ENCODE measurements around the gene RFLNA.

RFLNA gene, protein sequence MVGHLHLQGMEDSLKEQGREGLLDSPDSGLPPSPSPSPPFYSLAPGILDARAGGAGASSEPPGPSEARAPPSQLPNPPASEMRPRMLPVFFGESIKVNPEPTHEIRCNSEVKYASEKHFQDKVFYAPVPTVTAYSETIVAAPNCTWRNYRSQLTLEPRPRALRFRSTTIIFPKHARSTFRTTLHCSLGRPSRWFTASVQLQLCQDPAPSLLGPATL

DNA sequence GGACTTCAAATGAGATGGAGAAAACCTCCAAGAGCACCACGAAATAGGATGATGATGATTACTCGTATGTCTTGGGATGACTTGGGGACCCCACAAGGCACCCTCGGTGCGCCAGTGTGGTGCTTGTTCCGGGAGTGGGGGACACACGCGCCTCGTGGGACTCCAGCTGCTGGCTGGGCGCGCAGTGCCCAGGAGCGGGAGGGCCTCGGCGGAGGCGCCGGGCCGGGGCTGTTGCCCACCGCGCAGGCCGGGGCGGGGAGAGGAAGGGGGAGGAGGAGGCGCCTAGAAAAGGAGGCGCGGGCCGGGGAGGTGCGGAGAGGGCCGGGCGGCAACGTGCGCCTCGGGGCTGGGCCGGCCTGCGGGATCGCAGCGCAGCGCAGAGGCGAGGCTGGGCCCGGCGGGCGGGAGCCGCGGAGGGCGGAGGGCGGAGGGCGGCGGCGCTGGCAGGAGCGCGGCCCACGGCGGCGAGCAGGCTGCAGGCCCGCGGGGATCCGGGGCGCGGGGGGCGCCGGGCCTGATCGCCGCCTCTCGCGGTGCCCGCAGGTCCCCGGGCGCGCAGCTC lies at the start of gene RFLNA:
TSS of gene RFLNA (plus strand) at position 314 of the 562 bp plus-strand sequence. CDS start 337 bp downstream, outside the sequence.
- no peak for DNase-seq (ENCODE audit: low read depth)

DNA sequence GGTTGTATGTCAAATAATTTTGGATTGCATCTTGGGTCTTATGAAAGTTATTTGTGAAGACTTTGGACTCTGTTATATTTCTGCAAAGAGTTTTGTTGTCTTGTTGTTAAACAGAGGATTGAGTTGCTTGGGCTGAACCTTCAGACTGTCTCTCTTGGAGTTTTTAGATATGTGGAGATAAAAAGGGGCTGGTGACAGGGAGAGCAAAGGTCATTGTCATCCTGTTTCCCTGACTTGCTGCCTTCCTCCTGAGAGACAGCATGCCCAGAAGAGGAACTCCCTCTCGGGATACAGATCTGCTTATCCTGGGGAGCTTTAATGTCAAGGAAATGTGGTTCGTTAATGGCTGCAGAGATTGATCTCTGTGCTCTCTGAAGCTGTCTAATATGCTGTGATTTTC lies 47.6 kb upstream of the RFLNA start:
- DNase-seq (ENCODE audit: low read depth) = no peak

- DNase-seq (ENCODE audit: low read depth) = no peak
Measured at GRCh38 chr12:124248941-124249825, 45.7 kb upstream of the RFLNA start.

GRCh38 chr12:124251186-124251585 lies 43.7 kb upstream of the RFLNA start:
- no peak for DNase-seq (ENCODE audit: low read depth)

- no peak for DNase-seq (ENCODE audit: low read depth)
Measured at GRCh38 chr12:124252964-124253363, 41.9 kb upstream of the RFLNA start.

DNA sequence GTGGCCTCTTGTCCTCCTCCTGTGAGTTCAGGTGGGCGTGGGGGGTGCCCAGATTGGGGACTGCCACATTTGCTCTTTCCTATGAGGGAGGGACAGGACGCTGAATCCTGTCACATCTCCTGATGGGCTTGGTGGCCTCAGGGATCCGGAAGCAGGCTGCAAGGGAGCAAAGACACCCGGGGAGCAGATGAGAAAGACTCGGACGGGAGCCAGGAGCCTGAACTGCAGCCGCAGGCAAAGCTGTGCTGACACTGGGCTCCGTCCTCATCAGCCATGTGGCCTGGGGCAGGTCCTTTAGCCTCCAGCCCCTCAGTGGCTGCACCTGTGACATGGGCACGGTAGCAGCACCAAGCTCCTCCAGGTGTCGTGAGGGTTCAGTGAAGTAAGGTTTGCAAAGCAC lies 40.8 kb upstream of the RFLNA start:
- no peak for DNase-seq (ENCODE audit: low read depth)

GRCh38 chr12:124259154-124260066 lies 35.5 kb upstream of the RFLNA start:
- no peak for DNase-seq (ENCODE audit: low read depth)

DNA sequence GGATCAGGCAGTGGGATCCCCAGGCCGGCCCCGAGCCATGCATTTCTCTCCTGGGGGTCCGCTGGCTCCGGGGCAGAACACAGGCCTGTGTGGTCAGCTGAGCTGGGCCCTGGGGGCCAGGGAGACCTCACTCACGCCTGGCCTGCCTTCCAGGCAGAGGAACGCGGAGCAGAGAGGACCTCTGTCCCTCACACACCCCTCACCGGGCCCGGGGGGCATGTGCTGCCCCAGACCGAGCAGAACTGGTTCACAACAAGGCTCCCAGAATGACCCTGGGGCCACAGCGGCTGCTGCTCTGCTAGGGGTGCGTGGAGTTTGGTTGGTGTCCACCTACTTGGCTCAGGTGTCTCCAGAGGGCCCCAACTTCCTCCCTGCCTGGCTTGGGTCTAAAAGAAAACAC lies 33.0 kb upstream of the RFLNA start:
- no peak for DNase-seq (ENCODE audit: low read depth)

DNA sequence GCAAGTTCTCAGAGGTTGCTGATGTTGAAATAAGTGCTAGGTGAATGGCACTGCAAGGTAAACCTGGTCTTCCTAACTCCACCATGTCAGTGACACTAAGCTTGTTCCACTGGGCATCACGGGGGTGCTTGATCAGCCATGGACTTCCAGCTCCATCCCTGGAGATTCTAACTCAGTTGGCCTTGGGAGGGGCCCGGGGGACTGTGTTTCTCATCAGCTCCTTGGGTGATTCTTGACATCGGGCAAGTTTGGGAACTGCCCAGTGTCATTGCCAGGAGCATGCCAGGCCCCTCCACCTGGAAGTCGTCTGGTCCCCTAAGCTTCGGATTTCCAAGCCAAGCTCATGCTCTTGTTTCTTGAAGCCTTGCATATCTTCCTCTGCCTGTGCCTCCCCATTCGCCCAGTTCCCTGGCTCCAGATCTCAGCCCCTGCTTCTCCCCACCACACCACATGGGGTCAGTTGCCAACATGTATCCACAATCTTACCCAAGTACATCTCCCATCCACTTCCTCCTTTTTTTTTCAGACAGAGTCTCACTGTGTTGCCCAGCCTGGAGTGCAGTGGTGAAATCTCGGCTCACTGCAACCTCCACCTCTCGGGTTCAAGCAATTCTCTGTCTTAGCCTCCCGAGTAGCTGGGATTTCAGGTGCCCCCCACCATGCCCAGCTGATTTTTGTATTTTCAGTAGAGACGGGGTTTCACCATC lies 30.7 kb upstream of the RFLNA start:
- DNase-seq (ENCODE audit: low read depth) = no peak

- DNase-seq (ENCODE audit: low read depth) = no peak
Measured at GRCh38 chr12:124264879-124265278, 30.0 kb upstream of the RFLNA start.

DNA sequence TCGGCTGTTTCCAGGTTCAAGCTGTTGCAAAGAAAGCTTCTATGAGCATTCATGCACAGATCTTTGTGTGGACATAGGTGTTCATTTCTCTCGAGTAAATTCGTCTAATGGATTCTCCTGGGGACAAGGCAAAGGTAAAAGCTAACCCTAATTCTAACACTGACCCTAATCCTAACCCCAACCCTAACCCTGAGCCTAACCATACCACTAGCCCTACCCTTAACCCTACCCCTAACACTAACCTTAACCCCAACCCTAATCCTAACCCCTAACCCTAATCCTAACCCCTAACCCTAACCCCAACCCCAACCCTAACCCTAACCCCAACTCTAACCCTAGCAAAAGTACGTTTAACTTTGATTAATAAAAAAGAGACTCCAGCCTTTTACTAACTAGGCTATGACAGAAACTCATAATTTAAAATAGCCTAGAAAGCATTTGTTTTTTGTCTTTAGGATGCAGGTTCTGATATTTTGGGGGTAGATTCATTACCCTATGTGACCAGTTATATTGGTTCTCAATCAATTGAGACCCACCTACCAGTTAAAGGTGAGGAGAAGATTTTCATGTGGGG lies 27.6 kb upstream of the RFLNA start:
- no peak for DNase-seq (ENCODE audit: low read depth)

- DNase-seq (ENCODE audit: low read depth) = no peak
Measured at GRCh38 chr12:124270671-124271070, 24.2 kb upstream of the RFLNA start.

- DNase-seq (ENCODE audit: low read depth) = no peak
Measured at GRCh38 chr12:124273630-124274029, 21.3 kb upstream of the RFLNA start.

- DNase-seq (ENCODE audit: low read depth) = no peak
Measured at GRCh38 chr12:124276337-124276736, 18.6 kb upstream of the RFLNA start.

- no peak for DNase-seq (ENCODE audit: low read depth)
Measured at GRCh38 chr12:124277394-124278241, 17.3 kb upstream of the RFLNA start.

GRCh38 chr12:124278389-124279101 lies 16.3 kb upstream of the RFLNA start:
- DNase-seq (ENCODE audit: low read depth) = no peak

DNA sequence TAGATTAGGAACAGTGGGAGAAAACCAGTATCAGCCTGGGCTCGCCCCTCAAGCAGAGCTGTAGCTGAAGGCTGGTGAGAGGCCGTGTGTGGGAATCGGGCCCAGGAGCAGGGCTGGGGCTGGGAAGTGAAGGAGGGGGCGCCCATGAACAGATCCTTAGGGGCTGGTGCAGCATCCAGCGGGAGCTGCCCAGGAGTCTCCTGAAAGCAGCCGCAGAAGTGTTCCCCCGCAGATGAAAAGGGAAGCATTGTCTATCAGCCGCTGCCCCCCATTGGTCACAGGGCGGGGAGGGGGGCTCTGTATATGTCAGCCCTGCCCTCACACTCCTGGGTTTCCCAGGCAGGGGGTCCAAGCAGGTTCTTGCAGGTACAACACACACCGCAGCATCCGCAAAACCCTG lies 15.6 kb upstream of the RFLNA start:
- no peak for DNase-seq (ENCODE audit: low read depth)

DNA sequence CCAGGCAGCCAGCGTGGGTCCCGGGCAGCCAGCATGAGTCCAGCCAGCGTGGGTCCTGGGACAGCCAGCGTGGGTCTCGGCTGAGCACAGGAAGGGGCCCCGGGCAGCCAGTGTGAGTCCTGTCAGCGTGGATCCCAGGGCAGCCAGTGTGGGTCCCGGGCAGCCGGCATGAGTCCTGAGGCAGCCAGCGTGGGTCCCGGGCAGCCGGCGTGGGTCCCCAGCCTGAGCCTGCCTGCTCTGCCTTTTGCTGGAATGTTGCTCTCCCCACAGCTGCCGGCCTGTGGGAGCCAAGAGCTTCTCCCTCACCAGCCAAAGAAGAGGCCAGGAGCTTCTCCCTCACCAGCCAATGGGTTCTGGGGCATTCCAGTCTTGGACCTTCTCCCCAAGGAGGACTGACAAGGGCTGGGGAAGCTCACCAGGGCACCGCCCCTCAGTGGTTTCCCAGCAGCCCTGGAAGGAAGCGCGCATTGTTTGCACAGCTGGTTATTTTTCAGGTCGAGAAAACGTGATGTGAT lies 15.0 kb upstream of the RFLNA start:
- DNase-seq (ENCODE audit: low read depth) = no peak

DNA sequence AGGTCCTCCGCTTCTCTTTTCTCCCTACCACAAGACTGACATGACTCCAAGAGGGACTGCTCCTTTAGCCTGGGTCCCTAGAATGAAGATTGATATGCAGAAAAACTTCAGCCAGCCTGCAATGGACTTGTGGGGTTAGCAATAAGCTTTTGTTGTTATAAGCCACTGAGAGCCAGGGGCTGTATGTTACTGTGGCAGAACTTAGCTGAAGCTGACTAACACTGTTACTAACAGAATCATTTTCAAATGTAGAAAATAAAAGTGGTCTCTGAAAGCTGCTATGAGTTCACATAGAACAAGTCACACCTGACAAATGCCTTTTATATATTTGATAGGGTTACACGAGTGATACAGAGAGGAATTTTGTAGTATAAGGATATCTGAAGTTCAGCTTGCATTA lies 13.6 kb upstream of the RFLNA start:
- DNase-seq (ENCODE audit: low read depth) = no peak

Measured in stimulated activated CD8-positive, alpha-beta memory T cell treated with anti-CD3 and anti-CD28 coated beads, Interleukin-12 subunit alpha, Interleukin-12 subunit beta, amount 100 ng/mL, for 1 hour (primary cell).